IPS-11a (cell line): ENCODE data around the gene KLHL3.

Experiments
- H3K4me3 ChIP-seq: one replicate; pipeline ENCODE4 v1.5.1; 2013; ENCODE audit warnings: low read depth, low read length, control low read depth

The KLHL3 gene

DNA sequence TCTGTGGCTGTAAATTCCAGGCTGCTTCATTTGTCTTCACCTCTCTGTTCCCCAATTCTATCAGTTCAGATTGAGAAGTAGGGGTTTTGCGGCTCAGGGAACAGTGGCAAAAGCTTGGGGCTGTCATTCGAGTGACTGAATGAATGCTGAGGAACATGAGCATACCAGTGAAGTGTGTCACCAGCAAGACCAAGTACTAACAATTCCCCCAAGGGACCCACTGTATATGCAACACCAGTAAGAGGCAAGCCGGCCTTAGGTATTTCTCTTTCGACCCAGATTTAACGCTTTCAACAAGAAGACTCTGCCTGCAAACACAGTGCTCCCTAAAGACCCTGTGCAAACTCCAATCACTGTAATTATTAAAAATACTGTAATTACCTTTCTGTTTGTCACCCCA, 25.8 kb downstream of the KLHL3 start:
- H3K4me3 ChIP-seq = no peak overlapping the region

- no peak overlapping the region for H3K4me3 ChIP-seq
Observed at GRCh38 chr5:137708796-137709559, 26.9 kb downstream of the KLHL3 start.

- H3K4me3 ChIP-seq = no peak overlapping the region
Observed at GRCh38 chr5:137708062-137708461, 27.8 kb downstream of the KLHL3 start.

DNA sequence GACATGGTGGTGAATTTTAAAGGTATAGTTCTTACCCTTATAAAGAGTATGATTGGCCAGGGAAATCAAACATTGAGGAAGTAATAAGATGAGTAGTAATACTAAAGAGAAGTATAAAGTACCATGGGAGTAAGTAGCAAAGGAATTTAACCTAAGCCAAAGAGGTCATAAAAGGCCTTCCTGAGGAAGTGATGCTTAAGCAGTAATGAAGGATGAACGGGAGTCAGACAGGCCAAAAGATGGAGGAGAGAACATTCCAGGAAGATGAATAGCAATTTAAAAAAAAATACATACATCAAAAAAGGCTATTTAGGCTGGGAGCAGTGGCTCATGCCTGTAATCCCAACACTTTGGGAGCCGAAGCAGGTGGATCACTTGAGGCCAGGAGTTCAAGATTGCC, 29.0 kb downstream of the KLHL3 start:
- no peak overlapping the region for H3K4me3 ChIP-seq

GRCh38 chr5:137705106-137705505, 30.8 kb downstream of the KLHL3 start:
- no peak overlapping the region for H3K4me3 ChIP-seq

- no peak overlapping the region for H3K4me3 ChIP-seq
Observed at GRCh38 chr5:137703565-137703964, 32.3 kb downstream of the KLHL3 start.

DNA sequence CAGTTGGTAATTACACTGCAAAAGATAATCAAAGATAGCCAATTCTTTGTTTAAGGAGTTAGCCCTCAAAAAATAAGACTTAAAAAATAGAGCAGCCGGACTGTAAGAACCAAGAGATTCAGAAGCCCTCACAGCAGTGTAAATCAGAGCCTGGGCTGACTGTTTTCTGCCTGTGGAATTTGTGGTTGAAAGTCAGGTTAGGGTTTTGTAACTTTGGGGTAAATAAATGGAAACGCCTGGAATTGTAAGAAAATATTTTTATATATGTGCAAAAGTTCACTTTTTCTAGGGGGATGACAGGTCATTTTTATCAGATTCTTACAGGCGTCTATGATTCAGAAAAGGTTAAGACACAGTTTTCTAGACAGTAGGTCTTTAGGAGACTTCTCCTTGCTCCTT, 35.6 kb downstream of the KLHL3 start:
- no peak overlapping the region for H3K4me3 ChIP-seq

DNA sequence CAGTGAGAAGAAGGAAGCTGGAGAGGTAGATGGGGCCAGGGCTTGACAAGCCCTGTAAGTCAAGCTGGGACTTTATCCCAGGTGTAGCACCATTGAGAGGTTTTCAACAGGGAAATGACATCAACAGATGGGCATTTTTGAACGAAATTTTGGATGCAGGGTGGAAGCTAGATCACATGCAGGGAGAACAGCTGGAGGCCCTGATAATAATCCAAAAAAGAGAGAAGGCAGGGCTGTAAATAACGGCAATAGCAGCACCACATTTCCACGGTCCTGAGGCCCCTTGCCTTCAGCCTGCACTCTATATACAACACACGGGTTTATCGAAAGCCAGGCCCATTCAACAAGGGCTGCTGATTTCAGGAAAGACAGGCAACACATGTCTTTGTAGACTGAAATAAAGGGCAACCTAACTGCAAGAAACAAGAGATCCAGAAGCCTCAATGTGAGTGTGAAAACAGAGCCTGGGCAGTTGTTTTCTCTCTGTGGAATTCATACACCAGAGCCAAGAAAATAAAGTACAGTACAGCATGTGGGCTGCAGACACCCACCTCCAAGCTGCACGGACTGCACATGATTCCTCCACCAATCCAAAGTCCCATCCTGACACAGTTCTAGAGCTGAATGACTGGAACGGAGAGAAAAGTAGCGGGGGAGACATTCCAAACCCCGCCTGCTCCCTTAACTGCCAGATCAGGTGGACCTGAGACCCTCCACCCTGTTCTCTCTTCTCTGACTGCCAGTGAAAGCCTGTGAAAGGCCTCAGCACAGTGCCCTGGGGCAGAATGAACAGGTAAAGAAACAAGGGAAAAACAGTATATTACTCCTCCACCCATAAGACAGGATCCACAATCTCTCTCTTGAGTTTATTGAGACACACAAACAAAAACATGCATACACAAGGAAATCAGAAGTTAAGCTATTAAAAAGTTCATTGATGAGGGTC, 36.3 kb downstream of the KLHL3 start:
- no peak overlapping the region for H3K4me3 ChIP-seq

DNA sequence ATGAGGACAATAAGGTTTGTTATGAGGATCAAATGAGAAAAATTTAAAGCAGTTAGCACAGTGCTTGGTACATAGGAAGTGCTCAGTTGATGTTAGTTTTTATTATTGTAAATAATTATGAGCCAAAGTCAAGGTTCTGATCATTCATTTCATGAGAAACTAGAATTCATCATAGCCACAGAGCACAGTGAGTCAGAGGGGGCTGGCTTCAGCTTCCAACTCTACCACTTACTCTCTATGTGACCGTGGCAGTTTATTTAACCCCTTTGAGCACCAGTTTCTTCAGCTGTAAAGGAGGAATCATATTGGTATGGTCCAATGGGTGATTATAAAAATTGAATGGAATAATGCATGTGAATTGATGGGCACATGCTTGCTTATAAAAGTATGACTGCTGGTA, 39.4 kb downstream of the KLHL3 start:
- H3K4me3 ChIP-seq = no peak overlapping the region

DNA sequence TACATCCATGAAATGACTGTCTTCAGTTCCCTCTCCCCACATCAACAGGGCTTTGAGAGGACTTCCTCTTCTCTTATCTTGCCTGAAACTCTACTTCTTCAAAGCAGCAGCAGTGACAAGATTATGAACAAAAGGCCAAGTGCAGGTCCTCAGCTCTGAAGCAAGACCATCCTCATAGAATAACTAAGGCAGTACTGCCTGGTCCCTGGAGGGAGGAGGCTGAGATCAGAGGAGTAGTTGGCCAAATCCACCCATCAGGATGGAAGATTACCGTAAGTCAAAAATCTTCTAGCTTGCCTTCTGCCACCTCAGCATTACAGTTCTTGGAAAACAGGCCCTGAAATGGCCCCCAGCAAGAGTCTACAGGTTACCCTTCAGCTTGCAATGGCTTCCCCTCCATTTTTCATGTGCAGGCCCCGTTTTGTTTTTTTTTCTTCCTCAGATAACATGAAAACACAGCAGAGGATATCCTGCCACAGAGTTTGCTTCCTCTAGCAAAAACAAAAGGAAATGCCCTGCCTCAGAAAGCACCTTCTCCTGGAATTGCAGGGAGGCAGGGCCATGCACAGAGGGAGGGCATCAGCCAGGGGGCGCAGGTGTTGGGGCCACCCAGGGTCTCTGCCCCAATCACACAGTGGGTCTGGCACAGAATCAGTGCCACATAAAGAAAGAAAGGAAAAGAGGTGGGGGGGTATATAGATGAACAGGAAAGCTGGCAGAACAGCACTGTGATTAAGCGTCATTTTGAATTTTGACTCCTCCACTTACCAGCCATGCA, 40.0 kb downstream of the KLHL3 start:
- H3K4me3 ChIP-seq = no peak overlapping the region

GRCh38 chr5:137693951-137694721, 41.8 kb downstream of the KLHL3 start:
- H3K4me3 ChIP-seq = no peak overlapping the region

- H3K4me3 ChIP-seq = no peak overlapping the region
Observed at GRCh38 chr5:137693307-137693950, 42.5 kb downstream of the KLHL3 start.

- no peak overlapping the region for H3K4me3 ChIP-seq
Observed at GRCh38 chr5:137689306-137689705, 46.6 kb downstream of the KLHL3 start.

GRCh38 chr5:137688210-137688840, 47.6 kb downstream of the KLHL3 start:
- H3K4me3 ChIP-seq = no peak overlapping the region

GRCh38 chr5:137684761-137685160, 51.1 kb downstream of the KLHL3 start:
- H3K4me3 ChIP-seq = no peak overlapping the region

DNA sequence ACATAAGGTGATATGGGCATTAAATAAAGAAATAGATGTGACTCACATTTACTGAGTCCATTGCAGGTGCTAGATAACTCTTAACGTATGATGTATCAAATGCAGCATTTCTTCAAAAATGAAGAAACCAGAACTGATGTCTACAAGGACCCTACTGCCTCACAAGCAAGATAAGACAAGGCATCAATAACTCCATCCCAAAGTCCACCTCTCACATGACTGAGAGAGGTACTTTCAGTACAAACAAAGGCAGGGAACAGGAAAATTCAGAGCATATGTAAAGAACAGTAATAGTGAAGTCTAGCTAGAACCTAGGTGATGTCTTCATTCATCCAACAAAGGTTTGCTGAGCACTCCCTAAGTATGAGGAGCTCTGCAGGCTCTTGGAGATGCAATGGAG, 54.7 kb downstream of the KLHL3 start:
- no peak overlapping the region for H3K4me3 ChIP-seq

GRCh38 chr5:137679910-137680309, 56.0 kb downstream of the KLHL3 start:
- no peak overlapping the region for H3K4me3 ChIP-seq

DNA sequence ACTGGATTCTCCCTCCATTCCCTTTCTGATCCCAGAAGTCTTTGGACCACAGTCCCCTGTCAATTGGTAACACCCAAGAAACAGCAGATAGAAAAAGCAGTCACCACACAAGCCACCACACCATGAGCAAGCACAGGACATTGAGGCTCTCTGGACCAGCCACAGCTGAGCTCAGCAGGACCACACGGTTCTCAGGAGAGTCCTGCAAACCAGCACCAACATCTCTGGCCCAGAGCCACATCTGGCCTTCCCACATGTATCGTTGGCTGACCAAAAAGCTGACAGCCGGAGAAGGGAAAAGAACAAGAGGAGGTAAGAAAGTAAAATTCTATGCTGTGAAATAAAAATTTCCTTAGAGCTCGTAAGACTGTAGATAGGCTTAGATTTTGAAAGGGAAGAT, 56.7 kb downstream of the KLHL3 start:
- H3K4me3 ChIP-seq = no peak overlapping the region

GRCh38 chr5:137672881-137673280, 63.0 kb downstream of the KLHL3 start:
- H3K4me3 ChIP-seq = no peak overlapping the region

DNA sequence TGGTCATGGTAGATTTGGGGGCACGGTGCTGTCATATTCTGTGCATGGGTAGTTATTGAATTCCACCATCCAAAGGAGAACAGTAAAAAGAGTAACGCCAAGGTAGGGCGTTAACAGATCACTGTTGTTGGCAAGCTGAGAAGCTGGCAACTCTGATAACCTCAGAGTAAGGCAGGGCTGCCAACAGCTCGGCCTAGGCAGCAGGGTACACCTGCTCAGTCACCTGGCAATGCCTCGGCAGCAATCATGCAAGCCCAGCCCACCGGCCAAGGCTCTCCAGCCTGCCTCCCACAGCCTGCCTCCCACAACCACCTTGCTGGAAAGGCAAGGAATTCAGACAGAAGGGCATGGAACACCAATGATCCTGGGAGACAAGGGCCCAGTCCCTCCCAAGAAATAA, 63.9 kb downstream of the KLHL3 start:
- no peak overlapping the region for H3K4me3 ChIP-seq
